ENCODE measurements around the gene KCNRG.
"Not testable (repeated sequence)": the region's sequence is repeated elsewhere in the genome, so short reads cannot be mapped to it uniquely, and the experiment has no call there.

Gene KCNRG

GRCh38 chr13:50015258-50015657 is at the start of gene KCNRG:
Gene KCNRG, plus strand, starts transcription at chr13:50015444. Its CDS starts 50 bp downstream, at chr13:50015494.
- no peak for DNase-seq

GRCh38 chr13:49967456-49967855 is 47.8 kb upstream of the KCNRG start:
- no peak for DNase-seq

- no peak for DNase-seq
Measured at GRCh38 chr13:49972709-49973108, 42.5 kb upstream of the KCNRG start.

- no peak for DNase-seq
Measured at GRCh38 chr13:49975826-49976225, 39.4 kb upstream of the KCNRG start.

- peak; percentile 56 for DNase-seq
Measured at GRCh38 chr13:49976314-49977258, 38.7 kb upstream of the KCNRG start.

- peak; percentile 47 for DNase-seq
Measured at GRCh38 chr13:49977992-49978391, 37.3 kb upstream of the KCNRG start.

- peak; percentile 30 for DNase-seq
Measured at GRCh38 chr13:49980266-49980665, 35.0 kb upstream of the KCNRG start.

GRCh38 chr13:49985129-49985528 is 30.1 kb upstream of the KCNRG start:
- no peak for DNase-seq

GRCh38 chr13:49986471-49986870 is 28.8 kb upstream of the KCNRG start:
- no peak for DNase-seq

- DNase-seq, result not testable (repeated sequence)
Measured at GRCh38 chr13:49990612-49991011, 24.6 kb upstream of the KCNRG start.

- no peak for DNase-seq
Measured at GRCh38 chr13:49993111-49993510, 22.1 kb upstream of the KCNRG start.

- DNase-seq, result no peak
Measured at GRCh38 chr13:49993666-49994065, 21.6 kb upstream of the KCNRG start.

GRCh38 chr13:49995625-49996101 is 19.6 kb upstream of the KCNRG start:
- peak; percentile 79 for DNase-seq

- DNase-seq, result peak; percentile 79
Measured at GRCh38 chr13:49996161-49996915, 18.9 kb upstream of the KCNRG start.

- peak; percentile 80 for DNase-seq
Measured at GRCh38 chr13:49996951-49997895, 18.0 kb upstream of the KCNRG start, which contains the start of gene TRIM13. Gene TRIM13, plus strand, starts transcription at chr13:49997042. Its CDS starts 14,899 bp downstream, at chr13:50011941.

- no peak for DNase-seq
Measured at GRCh38 chr13:49997955-49998354, 17.3 kb upstream of the KCNRG start.

GRCh38 chr13:49998714-49999624 is 16.3 kb upstream of the KCNRG start:
- DNase-seq, result no peak

- DNase-seq, result no peak
Measured at GRCh38 chr13:50001287-50001686, 14.0 kb upstream of the KCNRG start.

GRCh38 chr13:50006426-50007135 is 8.7 kb upstream of the KCNRG start:
- DNase-seq, result no peak

- DNase-seq, result no peak
Measured at GRCh38 chr13:50011461-50011860, 3.8 kb upstream of the KCNRG start.

All from MV-4-11 (cell line).